Measurements from ENCODE around the gene USP3.

The USP3 gene

GRCh38 chr15:63573533-63573932, 69.1 kb downstream of the USP3 start:
- no peak for TF ChIP-seq CTCF (IDR thresholded peaks at IDR 0.05)
- Histone ChIP-seq H3K27ac (no peak overlapping the region), H3K4me3 (no peak overlapping the region)
- no peak for DNase-seq (ENCODE audit: low spot score)

- DNase-seq (ENCODE audit: low spot score), result no peak
- Histone ChIP-seq H3K27ac (no peak overlapping the region), H3K4me3 (no peak overlapping the region)
- no peak for TF ChIP-seq CTCF (IDR thresholded peaks at IDR 0.05)
These were observed 70.9 kb downstream of the USP3 start for GRCh38 chr15:63575312-63575711.

- TF ChIP-seq CTCF (IDR thresholded peaks at IDR 0.05), result no peak
- H3K4me3 ChIP-seq, result no peak overlapping the region
- DNase-seq (ENCODE audit: low spot score), result no peak
- H3K27ac ChIP-seq, result no peak overlapping the region
These were observed 72.0 kb downstream of the USP3 start for GRCh38 chr15:63576441-63576840.

- DNase-seq (ENCODE audit: low spot score), result no peak
- TF ChIP-seq CTCF (IDR thresholded peaks at IDR 0.05), result no peak
- Histone ChIP-seq H3K27ac (no peak overlapping the region), H3K4me3 (no peak overlapping the region)
These were observed 77.8 kb downstream of the USP3 start for GRCh38 chr15:63582179-63582578.

GRCh38 chr15:63582718-63583426, 78.5 kb downstream of the USP3 start:
- no peak for DNase-seq (ENCODE audit: low spot score)
- TF ChIP-seq CTCF (IDR thresholded peaks at IDR 0.05), result no peak
- H3K27ac ChIP-seq, result no peak overlapping the region
- no peak overlapping the region for H3K4me3 ChIP-seq

- DNase-seq (ENCODE audit: low spot score), result no peak
- no peak for TF ChIP-seq CTCF (IDR thresholded peaks at IDR 0.05)
- no peak overlapping the region for H3K27ac ChIP-seq
- H3K4me3 ChIP-seq, result no peak overlapping the region
These were observed 82.4 kb downstream of the USP3 start for GRCh38 chr15:63586790-63587189.

- no peak overlapping the region for H3K4me3 ChIP-seq
- no peak for DNase-seq (ENCODE audit: low spot score)
- no peak overlapping the region for H3K27ac ChIP-seq
- TF ChIP-seq CTCF (IDR thresholded peaks at IDR 0.05), result no peak
These were observed 83.1 kb downstream of the USP3 start for GRCh38 chr15:63587527-63587926.

All from coronary artery (tissue), 2 donors.